HG02623 (cell line): ENCODE measurements around the gene ADAMTSL5.
"Not testable (repeated sequence)": the region's sequence is repeated elsewhere in the genome, so short reads cannot be mapped to it uniquely, and the experiment has no call there.

ENCODE experiments used
- ATAC-seq: cut with Tn5 transposase; IDR thresholded peaks from one replicate; pipeline ENCODE4 v1.9.1; 2021; ENCODE audit warnings: moderate library complexity; ENCODE audit not compliant: unreplicated experiment

Gene ADAMTSL5, protein sequence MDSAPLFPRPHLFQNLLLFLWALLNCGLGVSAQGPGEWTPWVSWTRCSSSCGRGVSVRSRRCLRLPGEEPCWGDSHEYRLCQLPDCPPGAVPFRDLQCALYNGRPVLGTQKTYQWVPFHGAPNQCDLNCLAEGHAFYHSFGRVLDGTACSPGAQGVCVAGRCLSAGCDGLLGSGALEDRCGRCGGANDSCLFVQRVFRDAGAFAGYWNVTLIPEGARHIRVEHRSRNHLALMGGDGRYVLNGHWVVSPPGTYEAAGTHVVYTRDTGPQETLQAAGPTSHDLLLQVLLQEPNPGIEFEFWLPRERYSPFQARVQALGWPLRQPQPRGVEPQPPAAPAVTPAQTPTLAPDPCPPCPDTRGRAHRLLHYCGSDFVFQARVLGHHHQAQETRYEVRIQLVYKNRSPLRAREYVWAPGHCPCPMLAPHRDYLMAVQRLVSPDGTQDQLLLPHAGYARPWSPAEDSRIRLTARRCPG

DNA sequence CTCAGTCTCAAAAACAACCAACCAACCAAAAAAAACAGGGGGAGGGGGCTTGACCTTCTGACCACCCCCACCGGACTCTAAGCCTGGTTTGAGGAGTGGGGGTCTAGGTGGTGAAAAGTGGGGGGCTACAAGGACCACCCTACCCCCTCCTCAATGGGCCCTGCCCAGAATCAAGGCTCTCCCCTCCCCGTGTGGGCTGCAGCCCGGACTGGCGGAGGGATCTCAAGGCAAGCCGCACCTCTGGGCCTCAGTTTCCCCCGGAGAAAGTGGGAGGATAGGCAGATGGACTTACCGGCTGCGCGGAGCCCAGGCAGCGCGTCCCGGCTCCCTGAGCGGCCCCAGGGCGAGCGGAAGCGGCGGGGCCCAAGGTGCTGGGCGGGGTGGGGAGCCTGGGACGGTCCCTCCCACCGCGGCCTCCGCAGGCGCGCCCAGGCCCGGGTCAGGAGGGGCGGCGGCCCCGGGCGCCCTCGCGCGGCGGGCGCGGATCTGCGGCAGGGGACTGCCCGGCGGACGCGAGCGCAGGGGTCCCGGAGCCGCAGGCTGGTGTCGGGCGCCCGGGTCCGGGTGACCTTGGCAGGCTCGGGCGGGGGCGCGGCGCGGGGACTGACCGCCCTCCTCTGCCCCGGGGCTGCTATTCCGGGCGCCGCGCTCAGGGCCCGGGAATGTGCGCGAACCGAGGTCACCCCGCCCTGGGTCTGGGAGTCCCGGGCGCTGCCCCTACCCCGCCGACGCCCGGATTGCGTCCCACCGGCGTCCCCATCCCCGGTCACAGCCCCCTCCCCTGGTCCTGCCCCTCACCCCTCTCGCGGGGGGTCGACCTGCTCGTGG, at the start of gene ADAMTSL5:
ADAMTSL5 (minus strand) TSS at position 349 of the 828 bp plus-strand sequence. CDS start 2,076 bp downstream, outside the sequence.
- no peak for ATAC-seq

DNA sequence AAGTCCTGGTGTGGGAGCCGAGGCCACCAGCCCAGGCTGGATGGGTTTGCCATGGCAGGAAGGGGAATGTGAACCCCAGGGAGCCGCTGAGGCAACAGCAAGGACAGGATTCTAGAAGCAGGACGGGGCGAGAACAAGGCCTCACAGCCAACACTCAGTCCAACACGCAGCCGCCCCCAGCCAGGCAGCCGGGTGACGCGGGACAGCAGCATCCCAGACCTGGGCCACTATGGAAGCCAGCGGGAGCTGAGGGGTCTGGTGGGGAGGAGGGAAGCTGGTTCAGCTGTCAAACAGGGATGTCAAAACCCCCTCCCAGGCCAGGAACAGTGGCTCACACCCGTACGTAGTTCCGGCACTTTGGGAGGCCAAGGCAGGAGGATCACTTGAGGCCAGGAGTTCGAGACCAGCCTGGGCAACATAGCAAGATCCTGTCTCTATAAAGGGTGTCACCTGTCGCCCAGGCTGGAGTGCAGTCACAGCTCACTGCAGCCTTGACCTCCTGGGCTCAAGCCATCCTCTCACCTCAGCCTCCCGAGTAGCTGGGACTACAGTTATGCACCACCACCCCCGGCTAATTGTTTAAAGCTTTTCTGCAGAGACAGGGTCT, 48.5 kb upstream of the ADAMTSL5 start:
- no peak for ATAC-seq

DNA sequence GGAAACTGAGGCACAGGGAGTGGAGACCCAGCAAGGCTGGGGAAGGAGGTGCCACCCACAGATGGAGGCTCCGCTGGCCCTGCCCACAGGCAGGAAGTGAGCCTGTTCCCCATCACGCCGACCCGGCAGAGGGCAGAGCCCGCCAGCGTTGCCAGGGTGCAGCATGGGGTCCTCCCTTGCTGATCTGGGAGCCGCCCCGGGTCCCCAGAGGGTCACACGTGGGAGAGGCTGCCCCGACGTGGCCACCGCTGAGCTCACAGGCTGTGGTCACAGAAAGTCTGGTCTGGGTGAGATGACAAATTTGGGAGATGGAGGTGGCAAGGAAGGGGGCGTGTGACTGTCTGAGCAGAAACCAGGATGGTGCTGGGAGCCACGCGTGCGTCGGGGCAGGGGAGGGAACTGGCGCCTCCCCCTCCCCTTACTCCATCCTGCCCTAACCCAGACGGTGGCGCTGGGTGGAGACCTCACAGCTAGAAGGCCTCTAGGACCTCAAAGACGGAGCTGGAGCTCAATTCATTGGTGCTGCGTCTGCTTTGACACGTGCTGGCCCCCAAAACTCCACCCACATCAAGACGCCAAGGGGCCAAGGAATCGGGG, 47.6 kb upstream of the ADAMTSL5 start:
- no peak for ATAC-seq

DNA sequence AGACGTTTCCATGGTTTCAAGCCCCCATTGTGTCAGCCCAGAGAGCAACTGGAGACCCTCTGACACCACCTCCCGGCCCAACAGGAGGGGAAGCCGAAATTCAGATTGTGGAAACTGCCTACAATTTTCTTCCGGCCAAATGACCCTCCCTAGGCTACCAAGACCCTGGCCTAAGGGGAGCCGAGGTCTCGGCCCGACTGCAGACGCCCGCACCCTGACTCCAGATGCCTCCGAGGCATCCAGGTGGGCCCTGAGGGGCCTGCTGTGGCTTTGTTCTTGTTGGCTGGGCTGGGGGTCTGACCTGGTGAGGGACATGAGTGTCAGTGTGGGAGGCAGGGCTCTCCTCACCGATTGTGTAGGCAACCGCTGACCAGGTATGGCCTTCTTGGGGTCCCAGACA, 45.7 kb upstream of the ADAMTSL5 start:
- ATAC-seq = no peak

DNA sequence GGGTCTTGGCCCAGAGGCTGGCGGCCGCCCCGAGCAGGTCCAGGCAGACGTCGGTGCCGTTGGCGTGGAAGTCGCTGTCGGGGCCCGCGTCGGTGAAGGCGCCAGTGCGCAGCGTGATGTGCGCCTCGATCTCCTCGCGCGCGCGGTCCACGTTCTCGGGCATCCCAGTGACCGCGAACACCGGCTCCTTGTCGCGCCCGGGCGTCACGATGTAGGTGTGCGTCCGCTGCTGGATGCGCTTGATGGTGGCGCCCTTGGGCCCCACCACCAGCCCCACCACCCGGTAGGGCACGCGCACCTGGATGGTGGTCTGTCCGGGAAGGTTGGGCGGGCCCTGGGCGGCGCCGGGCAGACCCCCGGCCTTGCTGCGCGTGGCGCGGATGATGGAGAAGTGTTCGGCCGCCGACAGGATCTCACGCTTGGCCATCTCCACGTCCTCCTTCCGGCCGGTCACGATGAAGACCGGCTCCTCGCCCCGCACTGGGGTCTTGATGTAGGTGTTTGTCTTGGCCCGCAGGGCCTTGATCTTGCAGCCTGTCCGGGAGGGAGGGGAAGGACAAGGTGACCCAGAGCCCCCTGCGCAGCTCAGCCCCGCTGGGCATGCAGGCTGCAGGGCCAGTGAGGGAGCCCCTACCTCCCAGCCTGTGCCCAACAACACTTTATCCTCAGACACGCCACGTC, 43.7 kb upstream of the ADAMTSL5 start:
- no peak for ATAC-seq

DNA sequence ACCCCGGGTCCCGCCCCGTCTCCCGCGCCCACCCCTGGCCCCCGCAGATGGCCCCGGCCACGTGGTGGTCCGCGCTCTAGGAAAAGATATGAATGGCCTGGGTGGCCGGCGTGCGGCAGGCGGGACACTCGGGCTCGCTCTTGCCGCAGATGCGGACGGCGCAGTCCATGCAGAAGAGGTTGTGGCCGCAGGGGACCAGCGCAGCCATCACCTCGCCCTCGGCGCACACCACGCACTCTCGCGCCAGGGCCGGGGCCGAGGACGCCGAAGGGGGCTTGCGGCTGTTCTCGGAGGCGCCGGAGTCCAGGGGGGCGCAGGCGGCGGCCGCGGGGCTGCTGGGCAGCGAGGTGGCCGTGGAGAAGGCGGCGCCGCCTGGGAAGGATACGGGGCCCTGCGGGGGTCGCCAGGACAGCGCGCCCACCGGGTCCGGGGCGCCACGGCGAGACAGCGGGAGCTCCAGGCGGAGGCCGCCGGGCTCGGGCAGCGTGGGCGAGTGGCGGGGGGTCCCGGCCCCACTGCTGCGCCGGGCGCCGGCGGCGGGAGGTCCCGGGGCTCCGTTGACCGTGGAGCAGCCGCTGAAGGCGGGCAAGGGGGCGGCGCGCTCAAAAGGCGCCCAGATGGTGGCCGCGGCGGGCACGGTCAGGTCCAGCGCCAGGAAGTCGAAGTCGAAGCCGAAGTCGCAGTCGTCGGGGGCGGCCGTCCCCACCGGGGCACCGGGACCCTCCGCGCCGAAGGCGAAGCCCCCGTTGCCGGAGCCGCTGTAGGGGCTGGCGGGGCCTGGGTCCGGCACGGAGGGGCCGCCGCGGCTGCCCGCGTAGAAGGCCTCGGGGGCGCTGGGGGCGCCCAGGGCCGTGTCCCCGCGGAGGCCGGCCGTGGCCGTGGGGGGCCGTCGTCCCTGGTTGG, 42.9 kb upstream of the ADAMTSL5 start:
- no peak for ATAC-seq

DNA sequence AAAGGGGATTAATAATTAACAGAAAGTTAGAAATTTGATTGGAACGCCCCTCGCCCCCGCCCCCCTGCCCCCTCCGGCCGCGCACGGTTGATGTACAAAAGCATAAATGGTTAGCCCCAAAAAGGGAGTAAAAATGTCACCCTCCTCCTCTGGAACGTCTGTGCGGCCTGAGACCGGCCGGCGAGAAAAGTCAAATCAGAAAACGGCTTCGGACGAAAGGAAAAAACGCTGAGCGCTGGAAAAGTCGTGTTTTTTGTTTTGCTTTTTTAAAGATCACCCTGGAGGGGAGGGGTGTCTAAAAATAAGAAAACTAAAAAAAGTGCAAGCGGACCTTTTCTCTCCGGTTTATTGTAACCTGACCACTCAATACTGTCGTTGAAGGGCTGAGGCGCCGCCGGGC, 42.1 kb upstream of the ADAMTSL5 start:
- no peak for ATAC-seq

DNA sequence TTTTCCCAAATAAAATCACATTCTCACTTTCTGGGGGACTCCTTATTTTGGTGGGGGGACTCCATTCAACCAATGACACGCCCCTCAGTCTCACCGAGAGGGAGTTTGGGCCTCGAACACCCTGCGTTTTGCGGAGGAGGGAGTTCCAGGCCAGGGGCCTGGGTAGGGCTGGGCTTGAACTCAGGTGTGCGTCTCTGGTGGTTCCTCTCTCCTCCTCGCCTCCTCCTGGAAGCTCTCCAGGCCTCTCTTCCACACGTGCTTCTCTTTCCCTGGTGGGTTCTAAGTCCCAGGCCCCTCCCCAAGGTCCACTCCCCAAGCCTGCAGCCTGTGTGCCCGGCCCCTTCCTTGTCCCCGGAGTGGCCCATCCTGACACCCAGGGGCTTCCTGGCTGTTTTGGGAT, 40.6 kb upstream of the ADAMTSL5 start:
- ATAC-seq = no peak

DNA sequence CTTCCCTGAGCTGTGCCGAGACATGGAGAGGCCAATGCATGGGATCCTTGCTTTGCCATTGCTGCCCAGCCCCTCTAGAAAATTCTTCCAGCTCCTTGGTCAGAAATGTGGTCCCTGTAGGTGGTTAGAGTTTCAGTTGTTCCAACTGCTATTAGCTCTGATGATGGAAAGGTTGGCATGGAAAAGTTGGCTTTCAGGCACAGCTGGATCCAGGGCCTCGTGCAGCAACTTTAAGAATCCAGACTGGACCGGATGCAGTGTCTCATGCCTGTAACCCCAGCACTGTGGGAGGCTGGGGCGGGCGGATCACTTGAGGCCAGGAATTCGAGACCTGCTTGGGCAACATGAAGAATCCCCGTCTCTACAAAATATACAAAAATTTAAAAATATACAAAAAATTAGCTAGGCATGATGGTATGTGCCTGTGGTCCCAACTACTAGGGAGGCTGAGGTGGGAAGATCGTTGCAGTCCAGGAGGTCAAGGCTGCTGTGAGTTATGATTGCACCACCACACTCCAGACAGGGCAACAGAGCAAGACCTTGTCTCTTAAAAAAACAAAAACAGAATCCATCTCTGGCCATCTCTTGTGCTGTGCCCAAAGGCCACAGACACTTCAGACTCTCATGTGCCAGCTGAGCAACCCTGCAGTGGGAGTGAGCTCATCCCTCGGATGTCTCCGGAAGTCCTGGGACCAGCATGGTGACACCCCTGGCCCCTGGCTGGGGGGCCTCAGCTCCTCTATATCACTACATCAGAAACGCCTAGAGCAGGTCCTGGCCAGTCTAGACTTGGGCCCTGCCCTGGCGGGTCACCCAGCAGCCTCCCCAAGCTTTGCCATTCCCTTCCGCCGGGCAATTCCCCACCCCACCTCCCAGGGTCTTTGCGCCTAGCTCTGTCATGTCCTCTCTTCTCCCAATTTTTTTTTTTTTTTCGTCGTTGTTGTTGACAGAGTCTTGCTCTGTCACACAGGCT, 38.5 kb upstream of the ADAMTSL5 start:
- no peak for ATAC-seq

DNA sequence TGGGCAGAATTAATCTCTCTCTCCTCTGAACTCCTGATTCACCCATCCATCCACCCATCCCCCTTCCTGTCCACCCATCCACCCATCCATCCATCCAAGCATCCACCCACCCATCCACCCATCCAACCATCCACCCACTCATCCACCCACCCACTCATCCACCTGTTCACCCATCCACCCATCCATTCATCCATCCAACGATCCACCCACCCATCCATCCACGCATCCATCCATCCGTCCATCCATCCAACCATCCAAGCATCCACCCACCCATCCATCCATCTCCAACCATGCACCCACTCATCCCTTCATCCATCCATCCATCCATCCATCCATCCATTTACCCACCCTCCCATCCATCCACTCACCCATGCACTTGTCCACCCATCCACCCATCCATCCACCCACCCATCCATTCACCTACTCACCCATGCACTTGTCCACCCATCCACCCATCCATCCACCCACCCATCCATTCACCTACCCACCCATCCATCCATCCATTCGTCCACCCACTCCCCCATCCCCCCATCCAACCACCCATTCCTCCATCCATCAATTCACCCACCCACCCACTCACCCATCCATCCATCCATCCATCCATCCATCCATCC, 36.6 kb upstream of the ADAMTSL5 start:
- ATAC-seq = no peak

DNA sequence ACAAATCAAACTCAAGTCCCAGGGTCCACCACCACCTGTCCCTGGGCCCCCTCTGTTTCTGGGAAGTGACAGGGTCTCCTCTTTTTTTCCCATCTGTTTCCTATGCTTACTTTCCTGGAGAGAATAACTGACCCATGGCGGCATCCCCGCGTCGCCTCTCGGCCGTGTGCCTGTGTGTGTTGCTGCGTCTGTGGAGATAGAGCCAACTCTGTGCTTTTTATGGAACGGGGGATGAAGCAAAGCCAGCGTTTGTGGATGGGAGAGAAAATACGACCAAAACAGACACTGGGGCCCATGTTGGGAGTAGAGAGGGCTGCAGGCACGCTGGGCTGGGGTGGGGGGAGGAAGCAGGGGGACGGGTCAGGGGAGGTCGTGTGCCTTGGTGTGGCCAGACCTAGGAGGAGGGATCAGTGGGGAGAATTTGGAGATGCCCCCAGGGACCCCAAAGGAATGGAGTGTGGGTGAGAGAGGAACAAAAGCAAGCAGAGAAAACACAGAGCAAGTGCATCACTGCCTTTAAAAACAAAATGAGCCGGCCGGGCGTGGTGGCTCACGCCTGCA, 27.6 kb upstream of the ADAMTSL5 start:
- no peak for ATAC-seq

DNA sequence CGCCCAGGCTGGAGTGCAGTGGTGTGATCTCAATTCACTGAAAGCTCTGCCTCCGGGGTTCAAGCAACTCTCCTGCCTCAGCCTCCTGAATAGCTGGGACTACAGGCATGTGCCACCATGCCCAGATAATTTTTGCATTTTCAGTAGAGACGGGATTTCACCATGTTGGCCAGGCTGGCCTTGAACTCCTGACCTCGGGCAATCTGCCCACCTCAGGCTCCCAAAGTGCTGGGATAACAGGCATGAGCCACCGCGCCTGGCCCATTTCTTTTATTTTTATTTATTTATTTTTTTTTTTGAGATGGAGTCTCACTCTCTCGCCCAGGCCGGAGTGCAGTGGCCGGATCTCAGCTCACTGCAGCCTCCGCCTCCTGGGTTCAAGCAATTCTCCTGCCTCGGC, 26.9 kb upstream of the ADAMTSL5 start:
- not testable (repeated sequence) for ATAC-seq

DNA sequence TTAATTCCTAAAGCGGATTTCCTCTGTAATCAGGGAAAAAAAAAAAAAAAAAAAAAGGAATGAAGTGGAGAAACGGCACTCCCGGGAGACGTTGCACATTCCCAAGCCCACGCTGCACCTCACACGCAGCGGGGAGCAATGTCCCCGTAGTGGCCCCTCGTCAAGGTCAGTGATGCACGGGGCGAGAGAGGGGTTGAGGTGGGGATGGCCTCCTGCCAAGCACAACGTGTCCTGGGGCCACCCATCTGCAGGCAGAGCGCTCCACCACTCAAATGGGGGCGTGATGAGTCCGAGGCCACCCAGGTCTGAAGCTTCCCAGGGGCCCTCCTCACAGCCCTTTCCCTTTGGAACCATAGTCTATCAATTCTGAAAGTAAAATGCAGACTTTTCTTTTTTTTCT, 26.2 kb upstream of the ADAMTSL5 start:
- no peak for ATAC-seq

DNA sequence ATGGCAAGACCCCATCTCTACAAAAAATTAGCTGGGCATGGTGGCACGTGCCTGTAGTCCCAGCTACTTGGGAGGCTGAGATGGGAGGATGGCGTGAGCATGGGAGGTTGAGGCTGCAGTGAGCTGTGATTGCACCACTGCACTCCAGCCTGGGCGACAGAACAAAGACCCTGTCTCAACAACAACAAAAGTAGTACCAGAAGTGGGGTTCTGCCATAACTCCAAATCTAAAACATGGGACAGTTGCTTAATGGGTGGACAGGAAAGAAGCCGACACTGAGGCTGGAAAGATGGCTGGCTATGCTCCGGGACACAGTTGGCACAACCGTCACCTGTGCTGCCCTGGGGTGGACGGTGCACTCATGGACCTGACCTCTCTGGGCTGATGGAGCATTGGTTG, 22.9 kb upstream of the ADAMTSL5 start:
- ATAC-seq = not testable (repeated sequence)

DNA sequence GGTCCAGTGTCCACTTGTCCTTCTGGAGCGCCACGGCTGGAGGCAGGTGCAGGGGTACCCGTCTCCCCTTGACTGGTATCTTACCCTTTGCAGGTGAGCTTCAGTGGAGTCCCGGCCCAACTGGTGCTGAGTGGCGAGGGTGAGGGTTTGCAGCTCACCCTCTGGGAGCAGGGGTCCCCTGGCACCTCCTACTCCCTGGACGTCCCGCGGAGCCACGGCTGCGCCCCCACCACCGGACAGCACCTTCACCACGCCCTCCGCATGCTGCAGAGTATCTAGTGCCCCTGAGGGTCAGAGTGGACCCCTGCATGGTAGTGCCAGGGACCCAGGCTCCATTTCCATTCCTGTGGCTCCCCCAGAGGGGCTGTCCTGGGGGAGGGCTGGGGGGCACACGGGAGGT, 22.2 kb upstream of the ADAMTSL5 start:
- ATAC-seq = no peak

DNA sequence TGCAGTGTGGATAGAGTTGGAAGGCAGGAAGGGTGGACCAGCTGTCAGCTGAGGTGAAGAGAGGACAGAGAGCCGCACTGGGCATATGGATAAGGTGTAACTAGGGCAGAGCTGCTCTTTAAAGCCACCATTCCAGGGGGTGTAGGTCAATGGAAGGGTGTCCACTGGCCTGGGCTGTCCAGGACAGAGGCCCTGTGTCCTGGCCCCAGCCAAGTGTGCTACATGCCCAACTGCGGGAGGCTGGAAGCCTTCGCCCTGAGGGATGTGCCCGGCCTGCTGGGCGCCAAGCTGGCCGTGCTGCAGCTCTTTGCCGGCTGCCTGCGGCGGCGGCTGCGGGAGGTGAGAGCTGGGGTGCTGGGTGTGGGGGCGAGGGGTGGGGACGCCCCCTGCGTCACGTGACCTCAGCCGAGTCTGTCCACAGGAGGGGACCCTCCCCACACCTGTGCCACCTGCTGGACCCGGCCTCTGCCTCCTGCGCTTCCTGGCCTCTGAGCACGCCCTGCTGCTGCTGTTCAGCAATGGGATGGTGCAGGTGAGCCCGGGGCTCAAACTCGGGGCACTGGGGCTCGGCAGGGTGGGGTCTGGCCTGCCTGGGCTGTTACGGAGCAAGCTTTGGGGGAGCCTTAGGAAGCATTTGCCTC, 20.8 kb upstream of the ADAMTSL5 start:
- no peak for ATAC-seq

DNA sequence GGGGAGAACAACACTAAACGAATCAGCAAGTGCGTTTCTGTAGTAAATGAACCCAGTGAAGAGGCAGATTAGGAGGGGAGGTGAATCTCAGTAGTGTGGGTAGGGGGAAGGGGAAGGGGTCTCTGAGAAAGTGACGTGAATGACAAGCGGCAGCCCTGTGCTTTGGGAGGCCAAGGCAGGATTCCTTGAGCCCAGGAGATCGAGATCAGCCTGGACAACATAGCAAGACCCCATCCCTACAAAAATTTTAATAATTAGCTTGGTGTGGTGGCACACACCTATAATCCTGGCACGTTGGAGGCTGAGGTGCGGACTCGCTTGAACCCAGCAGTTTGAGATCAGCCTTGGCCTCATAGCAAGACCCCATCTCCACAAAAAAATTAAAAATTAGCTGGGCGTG, 19.2 kb upstream of the ADAMTSL5 start:
- ATAC-seq = no peak
